ENCODE data around the gene SCNM1.

The SCNM1 gene

DNA sequence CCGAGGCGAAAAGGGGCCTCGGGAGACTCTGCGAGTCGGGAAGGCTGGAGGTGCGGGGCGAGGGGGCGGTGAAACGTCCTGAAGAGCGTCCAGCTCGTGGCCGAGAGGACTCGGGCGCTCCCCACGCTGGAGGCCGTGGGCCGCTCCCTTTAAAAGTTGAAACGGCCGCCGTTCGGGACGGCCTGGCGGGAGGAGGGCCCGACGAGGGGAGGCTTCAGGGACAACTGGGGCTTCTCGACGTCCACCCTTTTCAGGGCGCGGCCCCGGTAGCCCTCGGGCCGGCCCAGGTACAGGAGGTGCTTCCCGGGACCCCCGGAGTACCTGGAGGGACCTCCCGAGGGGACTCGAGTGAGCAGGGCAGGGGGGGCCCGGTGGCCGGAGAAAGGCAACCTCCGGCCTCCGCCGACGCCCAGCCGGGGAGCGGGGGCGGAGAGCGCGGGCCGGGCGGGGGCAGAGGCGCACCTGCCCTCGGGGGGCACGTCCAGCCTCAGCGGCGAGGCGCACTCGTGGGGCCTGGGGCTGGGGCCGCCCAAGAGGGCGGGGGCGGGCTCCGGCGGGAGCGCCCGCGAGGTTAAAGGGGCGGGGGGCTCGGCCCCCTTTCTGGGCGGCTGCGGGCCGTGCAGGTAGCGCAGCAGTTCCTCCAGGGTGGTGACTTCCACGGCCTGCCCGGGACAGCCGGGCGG lies 33.5 kb upstream of the SCNM1 start:
- H3K36me3 ChIP-seq = no peaks in the 10 kb centered on the region
- H3K4me1 ChIP-seq = no peaks in the 10 kb centered on the region
- TF ChIP-seq, protein P1, sequence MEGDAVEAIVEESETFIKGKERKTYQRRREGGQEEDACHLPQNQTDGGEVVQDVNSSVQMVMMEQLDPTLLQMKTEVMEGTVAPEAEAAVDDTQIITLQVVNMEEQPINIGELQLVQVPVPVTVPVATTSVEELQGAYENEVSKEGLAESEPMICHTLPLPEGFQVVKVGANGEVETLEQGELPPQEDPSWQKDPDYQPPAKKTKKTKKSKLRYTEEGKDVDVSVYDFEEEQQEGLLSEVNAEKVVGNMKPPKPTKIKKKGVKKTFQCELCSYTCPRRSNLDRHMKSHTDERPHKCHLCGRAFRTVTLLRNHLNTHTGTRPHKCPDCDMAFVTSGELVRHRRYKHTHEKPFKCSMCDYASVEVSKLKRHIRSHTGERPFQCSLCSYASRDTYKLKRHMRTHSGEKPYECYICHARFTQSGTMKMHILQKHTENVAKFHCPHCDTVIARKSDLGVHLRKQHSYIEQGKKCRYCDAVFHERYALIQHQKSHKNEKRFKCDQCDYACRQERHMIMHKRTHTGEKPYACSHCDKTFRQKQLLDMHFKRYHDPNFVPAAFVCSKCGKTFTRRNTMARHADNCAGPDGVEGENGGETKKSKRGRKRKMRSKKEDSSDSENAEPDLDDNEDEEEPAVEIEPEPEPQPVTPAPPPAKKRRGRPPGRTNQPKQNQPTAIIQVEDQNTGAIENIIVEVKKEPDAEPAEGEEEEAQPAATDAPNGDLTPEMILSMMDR (IDR thresholded peaks at IDR 0.05; ENCODE audit: low read depth, low read length) = no peak
- DNase-seq = no peak
- H3K9me3 ChIP-seq = no peaks in the 10 kb centered on the region
- H3K27me3 ChIP-seq = no peaks in the 10 kb centered on the region
- H3K4me3 ChIP-seq (ENCODE audit: low read depth, low read length) = no peak overlapping the region

DNA sequence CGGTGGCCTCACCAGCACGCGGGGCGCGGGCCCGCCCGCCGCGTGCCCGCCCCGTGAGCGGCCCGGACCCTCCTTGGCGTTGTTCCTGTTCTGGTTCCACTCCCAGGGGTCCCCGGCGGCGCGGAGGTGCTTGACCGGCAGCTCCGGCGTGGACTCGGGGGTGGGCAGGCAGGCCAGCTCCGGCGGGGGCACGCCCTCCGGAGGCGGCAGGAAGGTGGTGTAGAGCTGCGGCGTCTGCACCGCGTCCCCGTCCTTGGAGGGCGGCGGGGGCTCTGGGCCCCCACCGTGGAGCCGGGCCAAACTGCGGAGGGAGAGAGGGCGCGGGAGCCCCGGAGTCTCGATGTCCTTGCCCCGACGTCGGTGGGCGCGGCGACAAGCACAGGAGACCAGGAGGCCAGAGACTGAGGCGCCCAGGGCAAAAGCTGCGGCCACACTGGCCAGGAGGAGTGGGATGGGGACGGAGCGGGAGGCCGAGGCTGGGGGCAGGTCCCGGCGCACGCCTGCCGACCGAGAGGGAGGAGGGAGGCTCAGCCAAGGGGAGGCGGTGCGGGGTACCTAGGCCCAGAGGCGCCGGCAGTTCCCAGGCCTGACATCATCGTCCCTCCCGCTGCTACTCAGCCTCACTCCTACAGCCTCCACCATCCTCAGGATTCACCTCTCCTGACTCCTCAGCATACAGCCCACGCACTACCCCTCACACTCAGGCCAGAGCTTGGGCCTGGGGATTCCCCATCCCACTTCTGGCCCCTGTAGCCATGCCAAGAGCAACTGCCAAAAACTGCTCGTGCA lies 32.7 kb upstream of the SCNM1 start:
- DNase-seq = no peak
- no peak overlapping the region for H3K4me3 ChIP-seq (ENCODE audit: low read depth, low read length)
- H3K36me3 ChIP-seq = no peaks in the 10 kb centered on the region
- H3K27me3 ChIP-seq = no peaks in the 10 kb centered on the region
- H3K4me1 ChIP-seq = no peaks in the 10 kb centered on the region
- TF ChIP-seq, protein P1 (IDR thresholded peaks at IDR 0.05; ENCODE audit: low read depth, low read length) = no peak
- no peaks in the 10 kb centered on the region for H3K9me3 ChIP-seq

DNA sequence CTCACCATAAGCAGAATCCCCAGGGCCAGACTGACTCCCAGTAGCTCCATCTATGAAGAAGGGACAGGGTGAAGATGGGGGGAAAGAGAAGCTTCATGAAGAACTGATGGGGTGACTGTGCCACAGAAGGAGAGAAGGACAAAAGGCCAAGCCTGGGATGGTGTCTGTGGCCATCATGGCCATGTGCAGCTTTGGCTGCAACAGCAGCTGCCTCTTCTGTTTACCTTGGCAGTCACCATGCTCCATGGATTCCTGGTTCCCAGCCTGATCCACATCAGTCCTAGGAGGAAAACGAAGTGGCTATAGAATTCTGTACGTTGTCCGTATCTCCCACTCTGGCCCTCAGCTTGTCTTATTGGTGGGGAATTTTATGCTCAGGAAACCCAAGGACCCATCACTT lies 31.5 kb upstream of the SCNM1 start:
- no peaks in the 10 kb centered on the region for H3K4me1 ChIP-seq
- DNase-seq = no peak
- no peak overlapping the region for H3K4me3 ChIP-seq (ENCODE audit: low read depth, low read length)
- no peaks in the 10 kb centered on the region for H3K27me3 ChIP-seq
- TF ChIP-seq, protein P1 (IDR thresholded peaks at IDR 0.05; ENCODE audit: low read depth, low read length) = no peak
- no peaks in the 10 kb centered on the region for H3K9me3 ChIP-seq
- H3K36me3 ChIP-seq = no peaks in the 10 kb centered on the region

DNA sequence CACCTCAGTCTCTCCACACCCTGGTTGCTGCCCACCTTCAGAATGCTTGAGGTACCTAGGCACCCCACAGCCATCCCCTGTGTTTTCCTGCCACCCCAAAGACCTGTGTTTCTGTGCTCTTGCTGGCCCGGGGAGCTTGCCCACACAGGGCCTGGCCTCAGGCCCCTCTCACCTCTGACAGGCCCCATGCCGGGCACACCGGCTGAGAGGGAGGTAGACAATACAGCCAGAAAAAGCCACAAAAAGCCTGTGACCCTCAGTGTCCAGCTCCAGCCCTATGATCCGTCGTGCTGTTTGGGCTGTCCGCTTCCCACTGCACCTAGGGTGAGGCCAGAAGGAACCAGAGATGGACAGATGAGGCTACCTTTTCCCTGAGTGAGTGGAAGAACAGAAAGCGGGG lies 31.0 kb upstream of the SCNM1 start:
- H3K4me1 ChIP-seq = no peaks in the 10 kb centered on the region
- no peaks in the 10 kb centered on the region for H3K27me3 ChIP-seq
- H3K4me3 ChIP-seq (ENCODE audit: low read depth, low read length) = no peak overlapping the region
- no peaks in the 10 kb centered on the region for H3K9me3 ChIP-seq
- DNase-seq = no peak
- no peaks in the 10 kb centered on the region for H3K36me3 ChIP-seq
- TF ChIP-seq, protein P1 (IDR thresholded peaks at IDR 0.05; ENCODE audit: low read depth, low read length) = no peak

DNA sequence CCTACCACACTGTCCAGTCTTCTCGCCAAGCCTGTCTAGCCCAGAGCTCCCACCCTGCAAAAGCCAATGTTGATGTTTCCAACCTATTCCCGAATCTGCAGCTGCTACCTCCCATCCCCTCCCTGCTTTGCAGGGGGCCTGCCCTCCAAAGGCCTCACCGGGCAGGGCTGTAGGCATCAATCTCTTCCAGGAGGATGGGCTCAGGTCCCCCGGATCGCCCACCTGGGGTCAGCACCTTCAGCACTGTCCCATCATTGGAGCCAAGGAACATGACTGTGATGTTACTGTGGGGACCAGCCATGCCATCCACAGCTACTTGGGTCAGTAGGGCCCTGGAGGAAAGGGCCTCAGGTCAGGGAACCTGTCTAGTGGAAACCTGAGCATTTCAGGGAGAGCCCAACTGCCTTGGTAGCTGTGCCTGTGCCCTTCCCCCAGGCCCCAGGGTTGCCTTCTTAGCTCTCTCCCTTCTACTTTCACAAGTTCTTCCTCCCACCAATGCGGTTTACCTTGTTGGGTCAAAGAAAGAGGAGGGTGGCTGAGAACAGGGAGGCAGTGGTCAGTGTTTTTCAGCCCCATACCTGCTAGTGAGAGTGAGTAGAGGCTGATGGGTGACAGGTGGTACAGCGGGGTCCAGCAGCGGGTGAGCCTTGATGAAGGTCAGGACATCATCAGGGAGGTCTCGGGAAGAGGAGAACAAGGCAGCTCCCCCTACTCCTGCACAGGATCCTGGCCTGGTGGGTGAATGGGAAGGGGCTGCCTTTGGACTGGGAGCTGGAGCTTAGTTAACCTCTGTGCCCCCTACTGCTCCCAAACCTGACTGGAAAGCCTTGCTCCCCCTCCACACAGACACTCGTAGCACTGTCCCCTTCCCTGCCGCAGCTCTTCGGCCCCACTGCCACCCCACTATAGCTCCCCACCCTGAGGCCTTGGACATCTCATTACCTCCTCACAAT lies 30.2 kb upstream of the SCNM1 start:
- Histone ChIP-seq H3K4me1 (no peaks in the 10 kb centered on the region), H3K4me3 (ENCODE audit: low read depth, low read length) (no peak overlapping the region), H3K9me3 (no peaks in the 10 kb centered on the region), H3K27me3 (no peaks in the 10 kb centered on the region), H3K36me3 (no peaks in the 10 kb centered on the region)
- no peak for DNase-seq
- TF ChIP-seq, protein P1 (IDR thresholded peaks at IDR 0.05; ENCODE audit: low read depth, low read length) = no peak

Data from BE2C (cell line).